ENCODE data around the gene CYP4F8.
"Not testable (repeated sequence)": the region's sequence is repeated elsewhere in the genome, so short reads cannot be mapped to it uniquely, and the experiment has no call there.

Gene CYP4F8

GRCh38 chr19:15644816-15645215 lies 29.8 kb downstream of the CYP4F8 start:
- DNase-seq, result no peak

DNA sequence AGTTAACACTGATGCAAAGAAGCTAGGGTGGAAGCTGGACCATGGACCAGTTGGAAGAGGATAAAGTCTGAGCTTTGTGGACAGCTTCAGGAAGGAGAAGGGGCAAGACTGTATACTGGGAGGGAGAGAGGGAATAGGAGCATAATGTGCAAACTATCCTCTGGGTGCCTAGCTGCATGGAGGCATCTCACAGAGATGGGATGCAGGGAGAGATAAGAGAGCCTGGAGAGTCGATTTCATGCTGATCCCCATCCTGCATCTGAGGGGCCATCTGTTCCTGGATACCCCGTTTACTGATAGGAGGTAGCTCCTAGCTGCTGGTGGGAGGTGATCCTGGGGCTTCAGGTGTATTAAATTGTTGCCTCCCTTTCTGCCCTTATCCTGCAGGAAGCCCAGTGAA lies 34.5 kb downstream of the CYP4F8 start:
- DNase-seq, result no peak

DNA sequence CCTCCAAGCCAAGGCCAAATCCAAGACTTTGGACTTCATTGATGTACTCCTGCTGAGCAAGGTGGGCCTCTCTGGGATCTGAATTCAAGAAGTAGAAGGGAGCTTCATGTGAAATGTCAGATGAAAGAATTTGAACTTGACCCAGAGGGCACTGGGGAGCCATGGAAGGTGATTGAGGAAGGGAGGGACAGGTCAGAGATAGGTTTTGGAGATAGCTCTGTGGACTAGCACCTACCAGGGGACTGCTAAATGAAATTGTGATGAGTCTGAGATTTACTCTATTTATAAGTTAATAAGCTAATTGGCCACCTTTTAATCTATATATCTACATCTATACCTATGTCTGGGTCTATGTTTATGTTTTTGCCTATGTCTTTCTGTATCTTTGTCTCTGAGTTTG lies 35.1 kb downstream of the CYP4F8 start:
- DNase-seq, result not testable (repeated sequence)

DNA sequence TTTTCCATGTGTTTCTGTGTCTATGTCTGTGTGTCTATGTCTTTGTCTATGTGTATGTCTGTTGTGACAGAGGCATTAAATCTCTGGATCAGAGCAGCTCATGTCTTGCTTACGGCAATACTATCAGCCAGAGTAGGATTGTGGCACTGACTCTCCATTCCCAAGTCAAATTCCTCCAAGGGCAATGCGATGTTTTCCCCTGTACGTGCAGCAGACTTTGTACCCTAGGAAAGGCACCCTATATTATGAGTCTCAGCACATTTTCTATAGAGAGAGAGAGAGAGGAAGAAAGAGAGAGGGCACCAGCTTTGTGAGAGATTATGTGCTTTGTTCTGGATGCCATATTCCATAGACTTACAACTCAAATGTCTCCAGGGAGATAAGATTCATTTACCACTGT lies 36.8 kb downstream of the CYP4F8 start:
- no peak for DNase-seq

- no peak for DNase-seq
Observed at GRCh38 chr19:15652559-15653278, 37.7 kb downstream of the CYP4F8 start.

- no peak for DNase-seq
Observed at GRCh38 chr19:15656467-15656866, 41.4 kb downstream of the CYP4F8 start.

DNA sequence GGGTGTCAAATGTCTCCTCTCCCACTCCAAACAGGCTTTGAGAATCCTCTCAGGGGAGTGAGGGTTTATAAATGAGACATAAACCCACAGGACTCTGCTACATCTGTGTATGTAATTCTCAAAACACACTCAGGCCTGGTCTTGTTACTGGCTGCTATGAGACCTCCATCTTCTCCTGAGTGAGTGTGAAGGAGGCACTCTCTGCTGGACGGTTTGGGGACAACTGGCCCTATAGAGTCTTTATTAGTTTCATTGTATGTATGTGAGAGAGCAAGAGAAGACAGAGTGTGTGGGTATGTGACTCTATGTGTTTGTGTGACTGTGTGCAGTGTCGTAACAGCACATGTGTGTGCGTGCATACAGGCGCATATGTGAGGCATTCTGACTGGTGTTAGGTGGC lies 48.2 kb downstream of the CYP4F8 start:
- DNase-seq, result no peak

DNA sequence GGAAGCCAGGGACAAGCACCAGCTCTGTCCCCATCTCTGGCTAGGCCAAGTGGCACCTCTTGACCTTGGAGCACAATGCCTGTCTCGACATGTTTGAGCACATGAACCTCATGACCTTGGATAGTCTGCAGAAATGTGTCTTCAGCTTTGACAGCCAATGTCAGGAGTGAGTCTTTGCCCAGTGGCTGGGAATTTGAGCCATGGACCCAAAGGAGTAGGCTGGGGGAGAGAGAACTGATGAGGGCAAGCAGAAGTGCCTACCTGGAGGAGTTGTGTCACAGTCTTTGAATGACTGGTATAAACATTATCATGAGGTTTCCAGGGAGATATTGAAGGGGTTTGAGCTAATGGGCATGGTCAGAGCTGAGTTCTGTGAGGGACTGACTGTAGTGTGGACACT lies 51.2 kb downstream of the CYP4F8 start:
- DNase-seq, result no peak

GRCh38 chr19:15666883-15667282 lies 51.9 kb downstream of the CYP4F8 start:
- DNase-seq, result no peak

DNA sequence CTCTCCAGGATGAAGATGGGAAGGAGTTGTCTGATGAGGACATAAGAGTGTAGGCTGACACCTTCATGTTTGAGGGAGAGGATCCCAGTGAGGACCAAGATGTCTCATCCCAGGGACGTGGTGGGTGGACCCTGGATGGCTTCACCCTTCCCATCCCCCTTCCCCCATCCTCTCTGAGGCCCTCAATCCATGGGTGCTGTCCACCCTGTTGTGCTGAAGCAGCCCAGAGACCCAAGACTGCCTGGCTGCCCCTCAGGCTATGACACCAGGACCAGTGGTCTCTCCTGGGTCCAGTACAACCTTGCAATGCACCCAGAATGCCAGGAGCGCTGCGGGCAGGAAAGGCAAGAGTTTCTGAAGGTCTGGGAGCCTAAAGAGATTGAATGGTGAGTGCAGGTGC lies 54.4 kb downstream of the CYP4F8 start:
- DNase-seq, result no peak

- no peak for DNase-seq
Observed at GRCh38 chr19:15669891-15670290, 54.9 kb downstream of the CYP4F8 start.

DNA sequence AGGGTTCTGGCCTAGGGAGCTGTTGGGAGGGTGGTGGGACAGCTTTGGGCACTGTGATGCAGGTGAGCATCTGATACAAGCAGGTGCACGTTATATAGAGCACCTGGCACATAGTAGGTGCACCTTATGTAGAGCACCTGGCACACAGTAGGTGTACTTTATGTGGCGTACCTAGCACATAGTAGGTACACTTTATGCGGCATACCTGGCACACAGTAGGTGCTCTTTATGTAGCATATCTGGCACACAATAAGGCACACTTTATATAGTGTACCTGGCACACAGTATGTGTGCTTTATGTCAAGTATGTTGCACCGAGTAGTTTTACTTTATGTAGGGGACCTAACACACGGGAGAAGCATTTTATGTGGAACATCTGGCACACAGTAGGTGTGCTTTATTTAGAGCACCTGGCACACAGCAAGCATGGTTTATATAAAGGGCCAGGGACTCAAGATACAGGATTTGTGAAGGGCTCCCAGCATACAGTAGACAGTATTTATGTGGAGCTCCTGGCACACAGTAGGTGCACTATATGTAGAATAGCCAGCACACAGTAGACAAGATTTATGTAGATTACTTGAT lies 56.3 kb downstream of the CYP4F8 start:
- DNase-seq, result no peak

DNA sequence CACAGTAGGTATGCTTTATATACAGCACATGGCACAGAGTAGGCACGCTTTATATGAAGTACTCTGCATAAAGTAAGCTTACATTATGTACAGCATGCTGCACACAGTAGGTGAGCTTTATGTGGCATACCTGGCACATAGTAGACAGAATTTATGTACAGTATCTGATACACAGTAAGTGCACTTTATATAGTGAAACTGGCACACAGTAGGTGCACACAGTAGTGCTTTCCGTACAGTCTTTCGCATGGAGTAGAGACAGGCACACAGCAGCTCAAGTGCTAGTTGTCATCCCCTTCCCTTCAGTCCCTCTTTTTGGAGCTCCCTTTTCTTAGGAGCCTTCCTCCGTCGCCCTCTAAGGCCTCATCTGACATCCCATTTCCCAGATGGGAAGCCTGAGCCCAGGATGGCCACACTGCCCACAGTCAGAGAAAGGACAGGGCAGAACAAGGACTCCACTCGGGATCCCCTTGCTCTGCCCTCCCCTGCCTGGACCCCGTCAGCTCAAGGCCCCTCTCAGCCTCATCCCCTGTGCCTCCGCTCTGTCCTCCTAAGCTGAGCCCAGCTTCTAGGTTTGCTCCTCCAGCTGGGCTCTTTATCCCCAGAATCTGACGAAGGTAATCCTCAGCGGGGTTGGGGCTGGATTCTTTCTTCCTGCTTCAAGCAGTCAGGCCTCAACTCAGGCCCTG lies 57.0 kb downstream of the CYP4F8 start:
- no peak for DNase-seq

DNA sequence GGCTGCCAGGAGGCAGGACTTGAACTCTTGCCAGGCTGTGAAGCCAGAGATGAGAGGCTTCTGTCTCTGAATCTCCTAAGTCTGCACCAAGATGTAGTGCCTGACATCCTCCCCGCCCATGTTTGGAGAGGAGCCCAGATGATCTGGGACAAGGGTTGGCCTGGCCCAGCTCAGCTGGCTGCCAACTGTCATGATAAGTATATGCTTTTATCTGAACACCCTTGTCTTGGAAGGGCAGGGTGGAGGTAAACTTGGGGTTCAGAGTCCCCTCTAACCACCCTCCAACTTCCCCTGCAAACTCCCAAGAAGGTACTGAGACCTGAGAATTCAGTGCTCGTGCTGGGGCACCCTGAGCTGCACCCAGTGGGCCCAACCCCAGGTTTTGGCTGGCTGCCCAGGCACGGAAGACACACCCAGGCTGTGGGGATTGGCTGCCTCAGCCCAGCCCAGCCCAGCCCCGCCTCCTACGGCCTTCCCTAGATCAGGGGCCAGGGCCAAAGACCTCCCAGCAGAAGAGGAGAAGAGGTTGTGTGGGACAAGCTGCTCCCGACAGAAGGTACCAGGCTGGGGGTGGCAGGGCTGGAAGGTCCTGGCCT lies 57.7 kb downstream of the CYP4F8 start, which contains the start of gene CYP4F12:
Gene CYP4F12, plus strand, starts transcription at position 508 of the 596 bp plus-strand sequence. CDS start 443 bp downstream, outside the sequence.
- DNase-seq, result no peak

- DNase-seq, result no peak
Observed at GRCh38 chr19:15673176-15673654, 58.2 kb downstream of the CYP4F8 start.

GRCh38 chr19:15675560-15675959 lies 60.5 kb downstream of the CYP4F8 start:
- DNase-seq, result no peak

DNA sequence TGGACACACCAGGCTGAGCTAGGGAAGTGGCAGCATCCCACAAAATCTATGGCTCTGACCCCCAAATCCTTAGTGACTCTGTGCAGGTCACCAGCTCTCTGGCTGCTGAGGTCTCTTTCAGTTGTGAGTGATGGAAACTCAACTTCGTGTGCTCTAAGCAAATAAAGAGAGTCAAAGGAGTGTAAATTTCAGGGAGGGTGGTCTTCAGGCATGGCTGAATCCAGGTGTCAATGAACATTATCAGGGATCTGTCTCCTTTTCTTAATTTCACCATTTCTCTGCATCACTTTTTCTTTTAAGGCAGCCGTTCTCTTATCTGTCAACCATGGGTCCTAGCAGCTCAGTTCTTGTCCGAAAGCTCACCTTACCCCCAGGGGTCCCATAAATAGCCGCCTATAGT lies 64.1 kb downstream of the CYP4F8 start:
- DNase-seq, result no peak

GRCh38 chr19:15679865-15680264 lies 64.8 kb downstream of the CYP4F8 start:
- not testable (repeated sequence) for DNase-seq
